GM12878 (cell line): ENCODE data around the gene TTC39A. TPM values are rescaled to one million over a fixed set of nuclear protein-coding genes. Genes with fewer than 3 reads are reported as not detected.

Source experiments
- ATAC-seq: fragments of 200-7000 bp; cut with Tn5 transposase; 3 replicates; pipeline ENCODE4 v1.9.1; 2020; ENCODE audit warnings: mild to moderate bottlenecking, moderate library complexity
- BruUV-seq: library from RNA; stranded (reverse); fragments of 400-500 nt; replicated peaks from 2 replicates; lab custom pipeline; 2021; lab: Mats Ljungman, UMichigan
- CTCF ChIA-PET: fragments of 300-600 bp; sonication (Branson Sonifier 250); formaldehyde crosslinking; extraction: SDS; loops from one replicate; lab custom pipeline; 2021; ENCODE audit warnings: inconsistent platforms; lab: Yijun Ruan, JAX
- POLR2A ChIA-PET: fragments of 350-600 bp; formaldehyde crosslinking; extraction: SDS; loops from one replicate; lab custom pipeline; 2021; ENCODE audit warnings: inconsistent platforms; lab: Charles Lee
- RAD21 ChIA-PET: fragments of 300-600 bp; sonication (Branson Sonifier 250); formaldehyde crosslinking; loops from one replicate; lab custom pipeline; 2023; ENCODE audit warnings: antibody characterized with exemption; ENCODE audit not compliant: unreplicated experiment; lab: Charles Lee
- SMC1A ChIA-PET: fragments of 300-600 bp; sonication (Branson Sonifier 250); formaldehyde crosslinking; loops from one replicate; lab custom pipeline; 2023; ENCODE audit not compliant: unreplicated experiment, uncharacterized antibody; lab: Charles Lee
- DNase-seq: peaks from one replicate; pipeline ENCODE4 v3.0.0-alpha.2; 2011; ENCODE audit warnings: low read depth, low spot score
- FAIRE-seq: peaks from 3 replicates; lab custom pipeline; 2011; peaks lifted over from hg19 to GRCh38; lab: Jason Lieb, UNC
- H2AFZ ChIP-seq: 2 replicates; pipeline ENCODE4 v1.6.0; 2011; ENCODE audit warnings: low read depth, low read length, control low read depth; ENCODE audit not compliant: control insufficient read depth
- H3K27ac ChIP-seq: 2 replicates; pipeline ENCODE4 v1.5.1; 2011; ENCODE audit warnings: control low read depth; ENCODE audit not compliant: control insufficient read depth, insufficient read depth
- H3K27me3 ChIP-seq, 2 experiments: replicated peaks in 1 of 2; 2 replicates each; pipeline versions ENCODE4 v1.6.0 to v1.6.1; 2011; ENCODE audit warnings: low read length in 1 of 2; ENCODE audit not compliant: control insufficient read depth in 2 of 2, insufficient read depth in 2 of 2
- H3K36me3 ChIP-seq, 2 experiments: 2 replicates each; pipeline ENCODE4 v1.5.1; 2011; ENCODE audit warnings: low read length in 1 of 2; ENCODE audit not compliant: control insufficient read depth in 2 of 2, insufficient read depth in 2 of 2
- H3K4me1 ChIP-seq: 2 replicates; pipeline ENCODE4 v1.6.1; 2011; ENCODE audit warnings: mild to moderate bottlenecking, low read length, moderate library complexity, mixed read lengths; ENCODE audit not compliant: control insufficient read depth, insufficient read depth
- H3K4me2 ChIP-seq: 2 replicates; pipeline ENCODE4 v1.6.0; 2011; ENCODE audit warnings: control low read depth; ENCODE audit not compliant: control insufficient read depth, insufficient read depth
- H3K4me3 ChIP-seq: fragments of 200-600 bp; sonication (generic); 2 replicates; pipeline ENCODE4 v1.5.1; 2016
- H3K79me2 ChIP-seq: 2 replicates; pipeline ENCODE4 v1.6.0; 2011; ENCODE audit warnings: low read length; ENCODE audit not compliant: control insufficient read depth, insufficient read depth
- H3K9ac ChIP-seq: 2 replicates; pipeline ENCODE4 v1.8.0; 2011; ENCODE audit warnings: low read length, control low read depth, mixed read lengths; ENCODE audit not compliant: control insufficient read depth, insufficient read depth
- H3K9me3 ChIP-seq: replicated peaks from 3 replicates; pipeline ENCODE4 v1.5.1; 2011; ENCODE audit warnings: mild to moderate bottlenecking, low read length; ENCODE audit not compliant: control insufficient read depth, insufficient read depth
- H4K20me1 ChIP-seq: 2 replicates; pipeline ENCODE4 v1.6.0; 2011; ENCODE audit not compliant: control insufficient read depth, insufficient read depth
- ATF7 ChIP-seq: fragments of 450-650 bp; IDR thresholded peaks from 2 replicates; pipeline ENCODE4 v1.6.1; 2016; ENCODE audit warnings: low read depth, mild to moderate bottlenecking
- BRCA1 ChIP-seq: IDR thresholded peaks from 2 replicates; pipeline ENCODE4 v1.6.1; 2011; ENCODE audit warnings: low read depth, low read length, improper control_type of control experiment
- CBFB ChIP-seq: IDR thresholded peaks from 2 replicates; pipeline ENCODE4 v1.6.1; 2016; ENCODE audit warnings: antibody characterized with exemption, low read depth
- CHD1 ChIP-seq: IDR thresholded peaks from 2 replicates; pipeline ENCODE4 v1.6.1; 2012; ENCODE audit warnings: low read depth, low read length, improper control_type of control experiment
- EED ChIP-seq: sonication (generic); IDR thresholded peaks from 2 replicates; pipeline ENCODE4 v1.6.1; 2016; ENCODE audit warnings: antibody characterized with exemption, low read depth
- IRF4 ChIP-seq: IDR thresholded peaks from 2 replicates; pipeline ENCODE4 v1.6.1; 2011; ENCODE audit warnings: low read depth, low read length
- MTA3 ChIP-seq: IDR thresholded peaks from 2 replicates; pipeline ENCODE4 v1.6.1; 2012; ENCODE audit warnings: low read length, inconsistent platforms, borderline replicate concordance
- MYB ChIP-seq: fragments of 150-350 bp; IDR thresholded peaks from 2 replicates; pipeline ENCODE4 v1.6.1; 2014; ENCODE audit warnings: mild to moderate bottlenecking, low read depth, low read length, borderline replicate concordance
- PAX5 ChIP-seq: IDR thresholded peaks from 2 replicates; pipeline ENCODE4 v1.6.1; 2011; ENCODE audit warnings: low read depth, low read length, borderline replicate concordance
- RAD21 ChIP-seq: IDR thresholded peaks from 2 replicates; pipeline ENCODE4 v1.6.1; 2011; ENCODE audit warnings: mild to moderate bottlenecking, low read depth, low read length, moderate library complexity; ENCODE audit not compliant: insufficient read depth
- RUNX3 ChIP-seq: IDR thresholded peaks from 2 replicates; pipeline ENCODE4 v1.6.1; 2012; ENCODE audit warnings: low read length, inconsistent platforms
- SUZ12 ChIP-seq: fragments of 200-600 bp; sonication (generic); IDR thresholded peaks from one replicate; pipeline ENCODE4 v1.6.1; 2018; ENCODE audit warnings: antibody characterized with exemption, mild to moderate bottlenecking; ENCODE audit not compliant: unreplicated experiment
- TARDBP ChIP-seq: IDR thresholded peaks from 2 replicates; pipeline ENCODE4 v1.6.1; 2016; ENCODE audit warnings: borderline replicate concordance
- ZBTB4 ChIP-seq: fragments of 450-650 bp; formaldehyde crosslinking; IDR thresholded peaks from 2 replicates; pipeline ENCODE4 v1.4.0; 2022; ENCODE audit warnings: mild to moderate bottlenecking, moderate library complexity
- WGBS: methylation state at CpG from one replicate; pipeline ENCODE4 v1.1.6; 2016; ENCODE audit warnings: low lambda C conversion rate; ENCODE audit not compliant: insufficient replicate concordance, insufficient coverage; ENCODE audit errors: missing lambda C conversion rate; 5-methylcytosine and 5-hydroxymethylcytosine counted together
- in situ Hi-C: fragments of 300-500 bp; cut with MboI; formaldehyde crosslinking; loops from 9 replicates; pipeline ENCODE4 v1.14.3; 2018; ENCODE audit warnings: mixed read lengths
- intact Hi-C: fragments of 100-400 bp; cut with micrococcal nuclease; formaldehyde crosslinking; loops from one replicate; pipeline ENCODE4 v1.14.2; 2022; ENCODE audit not compliant: unreplicated experiment
- polyA plus RNA-seq, 11 experiments: library from polyadenylated mRNA; depleted of rRNA in 4 of 11; unstranded in 6 of 11; stranded (reverse) in 5 of 11; fragments of >200 nt; fragmentation: Nextera tagmentation in 4 of 11; fragmentation: Illumina TruSeq in 1 of 11; extraction: Ambion mirVana in 4 of 11; extraction: Trizol in 1 of 11; gene quantifications; 1 replicate in 1 of 11; 2 replicates in 10 of 11; pipeline versions ENCODE4 v1.2.1 to v1.2.3, GENCODE V29; 2011 to 2016; ENCODE audit warnings: inconsistent platforms in 2 of 11, missing spikeins in 2 of 11, low read depth in 1 of 11
- total RNA-seq, 4 experiments: library from RNA; depleted of rRNA in 3 of 4; stranded (reverse); fragments of >200 nt in 3 of 4; fragmentation: Illumina TruSeq in 1 of 4; extraction: Trizol in 1 of 4; gene quantifications; 2 replicates each; pipeline versions ENCODE4 v1.2.1 to v1.2.3, GENCODE V29; 2013 to 2021
- TF ChIP-seq, protein P1 (sequence below): fragments of 450-650 bp; IDR thresholded peaks from 2 replicates; pipeline ENCODE4 v1.6.1; 2018; ENCODE audit warnings: borderline replicate concordance, mild to moderate bottlenecking; ENCODE audit not compliant: partially characterized antibody
- TF ChIP-seq, protein P2 (sequence below): IDR thresholded peaks from 2 replicates; pipeline ENCODE4 v1.6.1; 2012; ENCODE audit warnings: low read depth, low read length, improper control_type of control experiment

Gene TTC39A
- total and polyA plus RNA-seq, 10 of the 15 experiments (the other 5 are each of a cell fraction or from before 2014, with no cell fraction given), result 0.18 to 3.0 (median 1.2) TPM

GRCh38 chr1:51296383-51297357 lies 33.7 kb downstream of the TTC39A start:
- intact Hi-C loops, result loop anchor here (2.0 to 10.0 kb wide), 4 partner anchors 62 to 422 kb away; no protein-coding TSS in a partner anchor
- H3K4me2 ChIP-seq, result peak overlapping the region; percentile 84
- POLR2A ChIA-PET, result interaction anchor here (0.5 to 1.5 kb wide), 3 partner anchors 9 to 208 kb away, joined by 3 to 4 read pairs (median 4); no protein-coding TSS in a partner anchor
- H4K20me1 ChIP-seq, result no peaks in the 10 kb centered on the region
- peak overlapping the region; percentile 62; the same call in 1 of the 2 replicates for H3K4me3 ChIP-seq
- DNase-seq (peak; percentile 51), FAIRE-seq (peak; percentile 77), ATAC-seq (peak; percentile 81)
- BruUV-seq, result no TSS peak
- SMC1A ChIA-PET, result interaction anchor here (0.6 to 2.6 kb wide), 16 partner anchors 8 to 1041 kb away, joined by 3 to 9 read pairs (median 3); partner anchors contain the start of gene RNF11
- no peaks in the 10 kb centered on the region for H3K36me3 ChIP-seq
- CTCF ChIA-PET, result interaction anchor here (0.6 to 5.1 kb wide), 40 partner anchors 8 to 523 kb away, joined by 3 to 93 read pairs (median 4); no protein-coding TSS in a partner anchor
- H3K9ac ChIP-seq, result peak overlapping the region; percentile 71
- H3K27ac ChIP-seq, result peak overlapping the region; percentile 23; the same call in 1 of the 2 replicates
- peak overlapping the region; percentile 96 for H2AFZ ChIP-seq
- WGBS, result 24% methylated on average over 31 of the region's 33 CpGs
- no peaks in the 10 kb centered on the region; a peak in 1 of 4 replicates for H3K27me3 ChIP-seq
- H3K4me1 ChIP-seq, result peaks cover 32% of the 10 kb centered on the region
- H3K9me3 ChIP-seq, result no peaks in the 10 kb centered on the region; the same call in 2 of the 3 replicates
- no peaks in the 10 kb centered on the region for H3K79me2 ChIP-seq
- in situ Hi-C loops, result no loop called here
- RAD21 ChIA-PET, result interaction anchor here (0.5 to 3.0 kb wide), 20 partner anchors 11 to 522 kb away, joined by 3 to 44 read pairs (median 3); partner anchors contain the start of gene RNF11
- TF ChIP-seq CHD1 (no peak), CBFB (peak; percentile 34; the same call in 1 of the 2 replicates), PAX5 (no peak), MTA3 (no peak), RAD21 (peak; percentile 97), TARDBP (no peak), ATF7 (no peak), IRF4 (no peak), EED (peak; percentile 85), MYB (no peak), ZBTB4 (CRISPR knock-in tag) (no peak), RUNX3 (peak; percentile 81), SUZ12 (no peak), BRCA1 (no peak)
- TF ChIP-seq, protein P1, sequence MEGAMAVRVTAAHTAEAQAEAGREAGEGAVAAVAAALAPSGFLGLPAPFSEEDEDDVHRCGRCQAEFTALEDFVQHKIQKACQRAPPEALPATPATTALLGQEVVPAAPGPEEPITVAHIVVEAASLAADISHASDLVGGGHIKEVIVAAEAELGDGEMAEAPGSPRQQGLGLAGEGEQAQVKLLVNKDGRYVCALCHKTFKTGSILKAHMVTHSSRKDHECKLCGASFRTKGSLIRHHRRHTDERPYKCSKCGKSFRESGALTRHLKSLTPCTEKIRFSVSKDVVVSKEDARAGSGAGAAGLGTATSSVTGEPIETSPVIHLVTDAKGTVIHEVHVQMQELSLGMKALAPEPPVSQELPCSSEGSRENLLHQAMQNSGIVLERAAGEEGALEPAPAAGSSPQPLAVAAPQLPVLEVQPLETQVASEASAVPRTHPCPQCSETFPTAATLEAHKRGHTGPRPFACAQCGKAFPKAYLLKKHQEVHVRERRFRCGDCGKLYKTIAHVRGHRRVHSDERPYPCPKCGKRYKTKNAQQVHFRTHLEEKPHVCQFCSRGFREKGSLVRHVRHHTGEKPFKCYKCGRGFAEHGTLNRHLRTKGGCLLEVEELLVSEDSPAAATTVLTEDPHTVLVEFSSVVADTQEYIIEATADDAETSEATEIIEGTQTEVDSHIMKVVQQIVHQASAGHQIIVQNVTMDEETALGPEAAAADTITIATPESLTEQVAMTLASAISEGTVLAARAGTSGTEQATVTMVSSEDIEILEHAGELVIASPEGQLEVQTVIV, result no peak
- TF ChIP-seq, protein P2, sequence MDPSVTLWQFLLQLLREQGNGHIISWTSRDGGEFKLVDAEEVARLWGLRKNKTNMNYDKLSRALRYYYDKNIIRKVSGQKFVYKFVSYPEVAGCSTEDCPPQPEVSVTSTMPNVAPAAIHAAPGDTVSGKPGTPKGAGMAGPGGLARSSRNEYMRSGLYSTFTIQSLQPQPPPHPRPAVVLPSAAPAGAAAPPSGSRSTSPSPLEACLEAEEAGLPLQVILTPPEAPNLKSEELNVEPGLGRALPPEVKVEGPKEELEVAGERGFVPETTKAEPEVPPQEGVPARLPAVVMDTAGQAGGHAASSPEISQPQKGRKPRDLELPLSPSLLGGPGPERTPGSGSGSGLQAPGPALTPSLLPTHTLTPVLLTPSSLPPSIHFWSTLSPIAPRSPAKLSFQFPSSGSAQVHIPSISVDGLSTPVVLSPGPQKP, result 0 out of 2 replicates have a peak, but pooled peaks have one; percentile 33
